HG03439 (cell line): ENCODE measurements around the gene OR13A1.
"Not testable (repeated sequence)": the region's sequence is repeated elsewhere in the genome, so short reads cannot be mapped to it uniquely, and the experiment has no call there.

ENCODE experiments used
- ATAC-seq: cut with Tn5 transposase; IDR thresholded peaks from one replicate; pipeline ENCODE4 v1.9.1; 2021; ENCODE audit warnings: mild to moderate bottlenecking, moderate library complexity; ENCODE audit not compliant: unreplicated experiment

OR13A1 gene, protein sequence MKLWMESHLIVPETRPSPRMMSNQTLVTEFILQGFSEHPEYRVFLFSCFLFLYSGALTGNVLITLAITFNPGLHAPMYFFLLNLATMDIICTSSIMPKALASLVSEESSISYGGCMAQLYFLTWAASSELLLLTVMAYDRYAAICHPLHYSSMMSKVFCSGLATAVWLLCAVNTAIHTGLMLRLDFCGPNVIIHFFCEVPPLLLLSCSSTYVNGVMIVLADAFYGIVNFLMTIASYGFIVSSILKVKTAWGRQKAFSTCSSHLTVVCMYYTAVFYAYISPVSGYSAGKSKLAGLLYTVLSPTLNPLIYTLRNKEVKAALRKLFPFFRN

GRCh38 chr10:45315508-45315907, at the start of gene OR13A1:
TSS of gene OR13A1 (minus strand) at chr10:45315608. CDS start at chr10:45304422, 11,186 bp downstream.
- no peak for ATAC-seq

GRCh38 chr10:45361983-45362799, 46.8 kb upstream of the OR13A1 start:
- ATAC-seq: not testable (repeated sequence)

DNA sequence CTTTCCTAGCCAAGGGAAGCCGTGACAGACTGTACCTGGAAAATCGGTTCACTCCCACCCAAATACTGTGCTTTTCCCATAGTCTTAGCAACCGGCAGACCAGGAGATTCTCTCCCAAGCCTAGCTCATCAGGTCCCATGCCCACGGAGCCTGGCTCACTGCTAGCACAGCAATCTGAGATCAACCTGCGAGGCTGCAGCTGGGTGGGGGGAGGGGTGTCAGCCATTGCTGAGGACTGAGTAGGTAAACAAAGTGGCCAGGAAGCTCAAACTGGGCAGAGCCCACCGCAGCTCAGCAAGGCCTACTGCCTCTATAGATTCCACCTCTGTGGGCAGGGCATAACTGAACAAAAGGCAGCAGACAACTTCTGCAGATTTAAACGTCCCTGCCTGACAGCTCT, 43.6 kb upstream of the OR13A1 start:
- not testable (repeated sequence) for ATAC-seq

DNA sequence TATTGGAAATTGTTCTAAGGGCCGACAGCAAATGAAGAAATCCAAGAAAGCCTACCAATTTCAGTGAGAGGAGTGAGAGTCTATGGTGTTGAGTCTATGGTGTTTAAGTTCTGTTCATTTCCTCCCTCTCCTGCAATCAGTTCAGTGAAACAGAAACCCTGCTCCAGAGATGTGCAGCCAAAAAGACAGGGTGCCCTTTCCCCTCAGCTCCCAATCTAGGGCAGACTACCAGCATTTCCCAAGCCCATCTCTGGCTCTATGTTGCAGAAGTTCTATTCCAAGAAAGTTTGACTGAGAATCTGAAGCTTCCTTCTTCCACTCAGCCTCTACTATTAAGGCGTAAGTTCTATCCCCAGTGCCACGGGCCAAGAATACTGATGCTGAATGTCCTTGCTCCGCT, 40.1 kb upstream of the OR13A1 start:
- ATAC-seq: no peak

DNA sequence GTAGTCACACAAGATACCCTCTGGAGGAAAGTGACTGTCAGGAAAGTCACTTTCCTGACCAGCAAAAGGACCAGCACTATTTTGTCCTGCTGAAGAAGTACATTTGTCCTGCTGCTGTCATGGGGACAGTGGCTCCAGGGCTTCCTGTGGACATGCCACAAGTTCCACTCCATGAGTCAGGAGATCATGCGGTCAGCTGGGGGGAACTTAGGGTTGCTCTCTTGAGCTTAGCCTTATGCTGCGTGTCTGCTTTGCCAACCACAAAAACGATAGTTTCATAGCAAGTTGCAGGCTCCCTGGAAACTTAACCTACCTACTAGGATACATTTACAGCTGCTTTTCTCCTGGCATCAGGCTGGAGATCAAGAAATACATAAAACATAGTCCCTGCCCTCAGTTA, 38.9 kb upstream of the OR13A1 start:
- ATAC-seq: no peak

- peak; percentile 72 for ATAC-seq
Observed at GRCh38 chr10:45353186-45353585, 37.8 kb upstream of the OR13A1 start.

DNA sequence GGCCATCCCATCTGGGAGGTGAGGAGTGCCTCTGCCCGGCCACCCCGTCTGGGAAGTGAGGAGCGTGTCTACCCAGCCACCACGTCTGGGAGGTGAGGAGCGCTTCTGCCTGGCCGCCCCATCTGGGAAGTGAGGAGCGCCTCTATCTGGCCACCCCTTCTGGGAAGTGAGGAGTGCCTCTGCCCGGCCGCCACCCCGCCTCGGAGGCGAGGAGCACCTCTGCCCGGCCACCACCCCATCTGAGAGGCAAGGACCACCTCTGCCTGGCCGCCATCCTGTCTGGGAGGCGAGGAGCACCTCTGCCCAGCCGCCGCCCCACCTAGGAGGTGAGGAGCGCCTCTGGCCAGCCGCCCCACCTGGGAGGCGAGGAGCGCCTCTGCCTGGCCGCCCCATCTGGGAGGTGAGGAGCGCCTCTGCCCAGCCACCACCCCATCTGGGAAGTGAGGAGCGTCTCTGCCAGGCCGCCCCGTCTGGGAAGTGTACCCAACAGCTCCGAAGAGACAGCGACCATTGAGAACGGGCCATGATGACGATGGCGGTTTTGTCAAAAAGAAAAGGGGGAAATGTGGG, 32.9 kb upstream of the OR13A1 start:
- ATAC-seq: not testable (repeated sequence)

GRCh38 chr10:45347464-45347863, 32.1 kb upstream of the OR13A1 start:
- not testable (repeated sequence) for ATAC-seq

GRCh38 chr10:45346652-45347335, 31.4 kb upstream of the OR13A1 start:
- not testable (repeated sequence) for ATAC-seq

DNA sequence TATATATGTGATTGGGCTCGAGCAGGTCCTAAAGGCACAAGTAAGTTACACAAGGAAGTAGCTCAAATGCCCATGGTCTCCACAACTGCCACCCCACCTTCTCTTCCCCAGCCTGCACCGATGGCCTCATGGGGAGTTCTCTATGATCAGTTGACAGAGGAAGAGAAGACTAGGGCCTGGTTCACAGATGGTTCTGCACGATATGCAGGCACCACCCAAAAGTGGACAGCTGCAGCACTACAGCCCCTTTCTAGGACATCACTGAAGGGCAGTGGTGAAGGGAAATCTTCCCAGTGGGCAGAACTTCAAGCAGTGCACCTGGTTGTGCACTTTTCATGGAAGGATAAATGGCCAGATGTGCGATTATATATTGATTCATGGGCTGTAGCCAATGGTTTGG, 25.0 kb upstream of the OR13A1 start:
- not testable (repeated sequence) for ATAC-seq

- ATAC-seq: no peak
Observed at GRCh38 chr10:45339894-45340293, 24.5 kb upstream of the OR13A1 start.

GRCh38 chr10:45331824-45332223, 16.4 kb upstream of the OR13A1 start:
- ATAC-seq: not testable (repeated sequence)

- not testable (repeated sequence) for ATAC-seq
Observed at GRCh38 chr10:45326864-45327263, 11.5 kb upstream of the OR13A1 start.

DNA sequence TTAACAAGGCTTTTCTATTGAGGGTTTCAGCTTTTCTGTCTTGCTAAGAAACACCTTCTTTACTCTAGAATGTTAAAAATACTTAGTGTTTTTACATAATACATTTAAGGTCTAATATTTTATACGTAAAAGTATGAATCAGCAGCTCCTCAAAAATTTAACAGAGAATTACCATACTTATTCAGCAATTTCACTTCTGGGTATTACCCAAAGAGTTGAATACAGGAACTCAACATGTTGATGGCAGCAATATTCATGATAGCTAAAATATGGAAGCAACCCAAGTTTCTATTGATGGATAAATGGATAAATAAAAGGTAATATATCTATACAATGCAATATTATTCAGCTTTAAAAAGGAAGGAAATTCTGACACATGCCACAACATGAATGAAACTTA, 9.7 kb upstream of the OR13A1 start:
- no peak for ATAC-seq

DNA sequence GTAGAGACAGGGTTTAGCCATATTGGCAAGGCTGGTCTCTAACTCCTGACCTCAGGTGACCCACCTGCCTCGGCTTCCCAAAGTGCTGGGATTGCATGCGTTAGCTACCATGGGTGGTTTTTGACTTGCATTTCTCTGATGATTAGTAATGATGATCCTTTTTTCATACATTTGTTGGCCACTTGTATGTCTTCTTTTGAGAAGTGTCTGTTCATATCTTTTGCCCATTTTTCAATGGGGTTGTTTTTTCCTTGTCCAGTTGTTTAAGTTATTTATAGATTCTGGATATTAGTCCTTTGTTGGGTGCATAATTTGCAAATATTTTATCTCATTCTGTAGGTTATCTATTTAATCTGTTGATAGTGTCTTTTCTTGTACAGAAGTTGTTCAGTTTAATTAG, 4.3 kb upstream of the OR13A1 start:
- no peak for ATAC-seq

- no peak for ATAC-seq
Observed at GRCh38 chr10:45313264-45313873, 2.0 kb downstream of the OR13A1 start.

DNA sequence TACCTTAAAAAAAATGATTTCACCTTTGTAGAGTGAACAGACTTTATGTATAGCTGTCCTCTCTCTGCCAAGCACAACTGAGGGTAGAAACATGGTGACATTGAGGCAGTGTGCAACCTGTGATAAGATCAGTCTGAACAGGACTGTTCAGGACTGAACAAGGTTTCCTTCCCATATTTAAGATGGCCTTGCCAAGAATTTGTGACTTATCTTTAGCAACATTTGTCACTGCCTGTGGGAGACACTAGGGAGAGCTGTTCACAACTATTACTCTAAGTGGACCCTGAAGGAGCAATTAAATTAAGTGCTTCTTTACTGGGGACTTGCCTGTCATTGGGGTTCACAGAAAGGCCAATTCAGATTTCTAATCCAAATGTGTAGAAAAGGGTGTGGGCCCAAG, 6.7 kb downstream of the OR13A1 start:
- no peak for ATAC-seq

DNA sequence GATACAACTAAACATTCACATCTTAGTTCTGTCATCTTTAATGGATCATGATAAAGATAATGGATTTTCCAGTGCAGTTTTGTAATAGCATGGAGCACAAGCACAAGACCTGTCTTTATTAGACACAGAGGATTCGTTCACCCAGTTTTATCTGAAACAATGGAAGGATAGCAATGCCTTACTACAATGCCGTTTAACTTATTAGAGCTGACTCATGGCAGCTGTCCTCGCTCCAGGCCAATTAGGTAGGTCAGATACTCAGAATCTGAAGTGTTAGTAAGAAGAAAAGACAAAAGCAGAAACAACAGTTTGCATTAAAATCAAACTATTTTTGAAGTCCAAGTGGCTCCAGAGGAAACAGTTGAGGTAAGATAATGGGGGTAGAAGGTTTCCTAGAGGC, 12.8 kb downstream of the OR13A1 start:
- no peak for ATAC-seq

GRCh38 chr10:45298341-45298955, 17.0 kb downstream of the OR13A1 start:
- ATAC-seq: not testable (repeated sequence)

- ATAC-seq: no peak
Observed at GRCh38 chr10:45294681-45295080, 20.7 kb downstream of the OR13A1 start.
